DND-41 (cell line): ENCODE measurements around the gene MRLN.

Experiments
- ATAC-seq: fragments of 200-7000 bp; cut with Tn5 transposase; 3 replicates; pipeline ENCODE4 v1.9.1; 2021; ENCODE audit warnings: low read depth; ENCODE audit not compliant: insufficient read depth
- DNase-seq: peaks from one replicate; pipeline ENCODE4 v3.0.0-alpha.2; 2020
- H2AFZ ChIP-seq: 2 replicates; pipeline ENCODE4 v1.6.0; 2012; ENCODE audit warnings: low read depth, low read length
- H3K27ac ChIP-seq: 2 replicates; pipeline ENCODE4 v1.5.1; 2012; ENCODE audit warnings: low read length, inconsistent platforms
- H3K27me3 ChIP-seq: fragments of 200-600 bp; sonication (generic); 2 replicates; pipeline ENCODE4 v1.6.0; 2012; ENCODE audit warnings: low read length, mild to moderate bottlenecking, inconsistent platforms; ENCODE audit not compliant: insufficient read depth, poor library complexity
- H3K36me3 ChIP-seq: 2 replicates; pipeline ENCODE4 v1.5.1; 2012; ENCODE audit warnings: low read length, inconsistent platforms; ENCODE audit not compliant: insufficient read depth
- H3K4me1 ChIP-seq: 2 replicates; pipeline ENCODE4 v1.5.1; 2012; ENCODE audit warnings: mild to moderate bottlenecking, low read length; ENCODE audit not compliant: insufficient read depth
- H3K4me2 ChIP-seq: 2 replicates; pipeline ENCODE4 v1.6.0; 2012; ENCODE audit warnings: mild to moderate bottlenecking, moderate library complexity, low read length, inconsistent platforms; ENCODE audit not compliant: insufficient read depth
- H3K4me3 ChIP-seq, 2 experiments: fragments of 200-600 bp in 1 of 2; shearing (Covaris generic) in 1 of 2; 2 replicates each; pipeline ENCODE4 v1.5.1; 2012 to 2016; ENCODE audit warnings: inconsistent platforms in 2 of 2, low read length in 2 of 2, mild to moderate bottlenecking in 2 of 2, low read depth in 1 of 2, moderate library complexity in 1 of 2
- H3K79me2 ChIP-seq: 2 replicates; pipeline ENCODE4 v1.6.0; 2012; ENCODE audit warnings: low read length, inconsistent platforms; ENCODE audit not compliant: insufficient read depth
- H3K9ac ChIP-seq: 2 replicates; pipeline ENCODE4 v1.6.0; 2012; ENCODE audit warnings: low read depth, mild to moderate bottlenecking, inconsistent platforms, low read length, moderate library complexity
- H3K9me3 ChIP-seq: 2 replicates; pipeline ENCODE4 v1.5.1; 2012; ENCODE audit warnings: low read length, moderate library complexity, mild to moderate bottlenecking, inconsistent platforms; ENCODE audit not compliant: insufficient read depth, severe bottlenecking
- H4K20me1 ChIP-seq: 2 replicates; pipeline ENCODE4 v1.6.0; 2012; ENCODE audit warnings: low read length; ENCODE audit not compliant: insufficient read depth
- CTCF ChIP-seq: IDR thresholded peaks from 2 replicates; pipeline ENCODE4 v1.5.1; 2012; ENCODE audit warnings: borderline replicate concordance, low read length, moderate library complexity, mild to moderate bottlenecking; ENCODE audit not compliant: poor library complexity, severe bottlenecking; ENCODE audit errors: extremely low read depth
- EZH2 ChIP-seq: IDR thresholded peaks from 3 replicates; pipeline ENCODE4 v1.6.1; 2012; ENCODE audit warnings: borderline replicate concordance, low read depth, mild to moderate bottlenecking, moderate library complexity, low read length, inconsistent platforms; ENCODE audit not compliant: severe bottlenecking

The MRLN gene

DNA sequence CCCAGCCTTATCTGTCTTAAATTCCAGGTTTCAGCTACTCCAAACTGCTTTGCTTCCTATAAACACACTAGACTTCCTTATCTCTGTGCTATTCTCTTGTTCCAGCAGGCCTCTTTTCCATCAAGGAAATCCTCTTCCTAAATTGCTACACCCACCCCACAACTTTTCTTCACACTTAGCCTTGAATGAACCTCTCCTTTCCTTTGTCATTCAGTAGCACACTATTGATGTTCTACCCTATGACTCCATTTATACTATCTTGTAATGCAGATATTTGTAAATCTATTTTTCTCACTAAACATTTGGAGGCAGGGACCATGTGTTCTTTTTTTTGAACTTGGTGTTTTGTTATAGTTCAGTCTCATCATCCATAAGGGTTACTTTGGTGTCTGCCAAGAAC lies 47.3 kb downstream of the MRLN start:
- Histone ChIP-seq H3K79me2 (no peaks in the 10 kb centered on the region), H3K27me3 (no peaks in the 10 kb centered on the region), H3K4me1 (no peaks in the 10 kb centered on the region), H2AFZ (no peak overlapping the region), H3K4me2 (no peak overlapping the region), H3K9me3 (no peaks in the 10 kb centered on the region), H3K9ac (no peak overlapping the region), H3K36me3 (no peaks in the 10 kb centered on the region), H3K27ac (no peak overlapping the region), H4K20me1 (no peaks in the 10 kb centered on the region), H3K4me3 (no peak overlapping the region)
- TF ChIP-seq CTCF: no peak
- ATAC-seq (no peak), DNase-seq (no peak)

GRCh38 chr10:59704630-59705029 lies 48.6 kb downstream of the MRLN start:
- ATAC-seq (no peak), DNase-seq (no peak)
- Histone ChIP-seq H3K36me3 (no peaks in the 10 kb centered on the region), H3K4me2 (no peak overlapping the region), H3K4me3 (no peak overlapping the region), H3K79me2 (no peaks in the 10 kb centered on the region), H3K27ac (no peak overlapping the region), H3K27me3 (no peaks in the 10 kb centered on the region), H3K9me3 (no peaks in the 10 kb centered on the region), H3K9ac (no peak overlapping the region), H4K20me1 (no peaks in the 10 kb centered on the region), H3K4me1 (no peaks in the 10 kb centered on the region), H2AFZ (no peak overlapping the region)
- TF ChIP-seq CTCF (no peak), EZH2 (no peak)

GRCh38 chr10:59702347-59702746 lies 50.9 kb downstream of the MRLN start:
- H3K4me2 ChIP-seq: no peak overlapping the region
- H3K4me3 ChIP-seq: no peak overlapping the region
- no peaks in the 10 kb centered on the region for H3K36me3 ChIP-seq
- no peaks in the 10 kb centered on the region for H3K9me3 ChIP-seq
- H4K20me1 ChIP-seq: no peaks in the 10 kb centered on the region
- no peak for DNase-seq
- no peak overlapping the region for H2AFZ ChIP-seq
- no peak for ATAC-seq
- no peak overlapping the region for H3K27ac ChIP-seq
- H3K79me2 ChIP-seq: no peaks in the 10 kb centered on the region
- H3K9ac ChIP-seq: no peak overlapping the region
- H3K4me1 ChIP-seq: no peaks in the 10 kb centered on the region
- no peaks in the 10 kb centered on the region for H3K27me3 ChIP-seq
- no peak for TF ChIP-seq CTCF
- no peak for TF ChIP-seq EZH2

GRCh38 chr10:59700709-59701108 lies 52.5 kb downstream of the MRLN start:
- Histone ChIP-seq H3K9ac (no peak overlapping the region), H3K27me3 (no peaks in the 10 kb centered on the region), H3K9me3 (no peaks in the 10 kb centered on the region), H3K36me3 (no peaks in the 10 kb centered on the region), H4K20me1 (no peaks in the 10 kb centered on the region), H3K27ac (no peak overlapping the region), H3K4me3 (no peak overlapping the region), H2AFZ (no peak overlapping the region), H3K79me2 (no peaks in the 10 kb centered on the region), H3K4me2 (no peak overlapping the region), H3K4me1 (no peaks in the 10 kb centered on the region)
- DNase-seq (no peak), ATAC-seq (no peak)
- TF ChIP-seq EZH2: no peak
- no peak for TF ChIP-seq CTCF
